Measurements from ENCODE around the gene SPATA1.
"Not testable (repeated sequence)": the region's sequence is repeated elsewhere in the genome, so short reads cannot be mapped to it uniquely, and the experiment has no call there.

Gene SPATA1

DNA sequence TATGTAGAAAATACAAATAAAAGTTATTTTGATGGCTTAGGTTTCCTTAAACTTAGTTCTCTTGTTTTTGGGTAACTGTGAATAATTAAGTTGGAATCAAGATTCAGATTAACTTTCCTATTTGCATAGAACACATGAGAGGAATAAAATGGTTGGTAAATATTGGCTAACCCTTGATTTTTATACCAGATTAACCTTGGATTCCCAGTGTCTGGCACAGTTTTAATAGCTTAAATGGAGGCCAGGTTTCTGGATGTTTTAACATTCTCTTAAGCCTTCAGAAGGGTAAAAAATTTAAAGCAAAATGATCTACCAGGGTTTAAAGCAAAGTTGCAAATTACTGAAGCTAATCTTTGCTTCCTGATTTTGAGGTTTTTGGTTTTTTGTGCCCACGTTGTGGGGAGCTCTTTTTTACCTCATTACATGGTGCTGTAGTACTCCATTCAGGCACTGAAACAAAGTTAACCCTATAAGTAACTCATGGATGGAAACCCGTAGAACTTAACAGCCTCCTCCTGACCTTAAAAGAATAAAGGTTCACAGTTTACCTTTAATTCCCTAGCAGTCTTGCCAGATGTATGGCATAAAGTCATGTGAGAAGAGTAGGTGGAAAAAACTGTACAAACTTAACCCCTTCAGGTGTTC lies 8.4 kb upstream of the SPATA1 start:
- in situ Hi-C loops (cut with MboI; ENCODE audit: low pct_unique_long_range_greater_than_20kb, low sequenced_read_pairs, unreplicated experiment) = no loop called here
- TF ChIP-seq, protein P1, sequence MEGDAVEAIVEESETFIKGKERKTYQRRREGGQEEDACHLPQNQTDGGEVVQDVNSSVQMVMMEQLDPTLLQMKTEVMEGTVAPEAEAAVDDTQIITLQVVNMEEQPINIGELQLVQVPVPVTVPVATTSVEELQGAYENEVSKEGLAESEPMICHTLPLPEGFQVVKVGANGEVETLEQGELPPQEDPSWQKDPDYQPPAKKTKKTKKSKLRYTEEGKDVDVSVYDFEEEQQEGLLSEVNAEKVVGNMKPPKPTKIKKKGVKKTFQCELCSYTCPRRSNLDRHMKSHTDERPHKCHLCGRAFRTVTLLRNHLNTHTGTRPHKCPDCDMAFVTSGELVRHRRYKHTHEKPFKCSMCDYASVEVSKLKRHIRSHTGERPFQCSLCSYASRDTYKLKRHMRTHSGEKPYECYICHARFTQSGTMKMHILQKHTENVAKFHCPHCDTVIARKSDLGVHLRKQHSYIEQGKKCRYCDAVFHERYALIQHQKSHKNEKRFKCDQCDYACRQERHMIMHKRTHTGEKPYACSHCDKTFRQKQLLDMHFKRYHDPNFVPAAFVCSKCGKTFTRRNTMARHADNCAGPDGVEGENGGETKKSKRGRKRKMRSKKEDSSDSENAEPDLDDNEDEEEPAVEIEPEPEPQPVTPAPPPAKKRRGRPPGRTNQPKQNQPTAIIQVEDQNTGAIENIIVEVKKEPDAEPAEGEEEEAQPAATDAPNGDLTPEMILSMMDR (IDR thresholded peaks at IDR 0.05; ENCODE audit: extremely low read depth, insufficient read depth, missing control alignments) = no peak
- DNase-seq (ENCODE audit: low spot score) = no peak

DNA sequence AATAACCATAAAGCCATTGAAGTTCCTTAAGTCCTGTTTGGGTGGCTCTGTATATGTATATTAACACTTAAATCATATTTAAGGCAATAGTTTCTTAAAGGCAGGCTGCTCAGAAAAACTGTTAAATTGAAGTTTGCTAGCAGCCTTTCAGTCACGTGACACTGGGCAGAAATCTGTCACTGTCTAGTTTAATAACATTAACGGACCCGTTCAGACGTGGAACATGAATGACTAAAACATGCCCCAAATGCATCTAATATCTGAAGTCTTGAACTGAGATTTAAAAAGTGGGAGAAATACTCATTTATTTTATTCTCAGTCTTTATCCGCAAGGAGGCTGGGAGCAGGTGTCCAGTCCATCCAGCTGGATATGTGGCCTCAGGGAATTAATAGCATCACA lies 3.3 kb upstream of the SPATA1 start:
- in situ Hi-C loops (cut with MboI; ENCODE audit: low pct_unique_long_range_greater_than_20kb, low sequenced_read_pairs, unreplicated experiment) = no loop called here
- no peak for DNase-seq (ENCODE audit: low spot score)
- TF ChIP-seq, protein P1 (IDR thresholded peaks at IDR 0.05; ENCODE audit: extremely low read depth, insufficient read depth, missing control alignments) = no peak

DNA sequence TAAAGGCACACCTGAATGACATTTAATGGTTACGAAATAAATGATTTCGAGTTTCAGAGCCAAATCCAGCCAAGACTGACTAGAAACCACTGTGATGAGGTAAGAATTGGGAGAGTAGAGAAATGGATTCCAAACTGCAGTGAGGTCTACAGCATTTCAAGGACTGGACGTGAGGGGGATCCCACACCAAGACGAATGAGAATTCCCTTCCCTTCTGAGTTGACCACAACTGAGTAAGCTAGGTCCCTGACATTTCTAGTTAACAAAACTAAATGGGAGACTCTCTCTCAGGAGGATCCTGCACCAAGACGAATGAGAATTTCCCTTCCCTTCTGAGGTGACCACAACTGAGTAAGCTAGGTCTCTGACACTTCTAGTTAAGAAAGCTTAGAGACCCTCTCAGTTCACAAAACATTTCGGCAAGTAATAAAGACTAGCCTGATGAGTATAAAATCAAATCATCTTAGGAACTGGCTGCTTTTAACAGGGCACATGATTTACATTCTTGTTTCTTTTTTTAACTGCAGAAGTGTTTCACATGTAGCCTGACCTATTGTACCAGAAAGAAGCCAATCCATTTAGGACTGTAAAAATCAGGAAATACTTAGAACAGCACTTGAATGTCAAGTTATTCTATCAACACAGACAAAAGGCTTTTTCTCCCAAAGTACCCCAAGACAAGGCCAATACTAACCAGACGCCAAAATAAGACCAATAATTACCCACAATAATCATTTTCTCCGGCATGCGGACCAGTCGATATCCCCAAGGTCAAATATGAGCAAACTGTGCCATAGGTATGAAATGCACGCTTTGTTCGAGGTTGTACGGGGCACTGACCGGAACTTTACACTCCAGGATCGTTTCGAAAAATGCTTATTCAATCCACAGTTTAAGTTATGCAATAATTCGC lies 1.4 kb upstream of the SPATA1 start:
- in situ Hi-C loops (cut with MboI; ENCODE audit: low pct_unique_long_range_greater_than_20kb, low sequenced_read_pairs, unreplicated experiment) = no loop called here
- TF ChIP-seq, protein P1 (IDR thresholded peaks at IDR 0.05; ENCODE audit: extremely low read depth, insufficient read depth, missing control alignments) = no peak
- DNase-seq (ENCODE audit: low spot score) = peak; percentile 14

DNA sequence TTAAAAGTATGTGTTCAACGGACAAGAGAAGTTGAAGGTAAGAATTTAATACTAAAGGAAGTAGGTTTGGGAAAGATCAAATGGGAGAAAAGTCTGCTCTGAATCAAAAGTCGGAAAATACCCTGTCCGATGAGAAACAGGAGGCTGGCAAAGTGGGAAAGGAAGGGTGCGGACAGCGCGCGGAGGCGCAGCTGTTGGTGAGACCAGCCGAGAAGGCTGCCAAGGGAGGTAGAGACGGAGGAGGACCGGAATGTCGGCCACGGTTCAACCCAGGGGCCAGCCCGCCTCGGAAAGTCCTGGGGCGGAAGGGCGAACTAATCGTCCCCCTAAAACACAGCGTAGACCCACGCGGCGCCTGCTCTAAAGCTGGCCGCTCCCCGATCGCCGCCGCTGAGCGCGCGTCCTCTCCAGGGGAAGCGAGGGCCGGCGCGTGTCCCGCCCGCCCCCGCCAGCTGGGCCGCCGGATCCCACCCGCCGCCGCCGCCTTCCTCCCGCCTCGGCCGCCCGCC lies 639 bp upstream of the SPATA1 start:
- TF ChIP-seq, protein P1 (IDR thresholded peaks at IDR 0.05; ENCODE audit: extremely low read depth, insufficient read depth, missing control alignments) = no peak
- in situ Hi-C loops (cut with MboI; ENCODE audit: low pct_unique_long_range_greater_than_20kb, low sequenced_read_pairs, unreplicated experiment) = no loop called here
- no peak for DNase-seq (ENCODE audit: low spot score)

DNA sequence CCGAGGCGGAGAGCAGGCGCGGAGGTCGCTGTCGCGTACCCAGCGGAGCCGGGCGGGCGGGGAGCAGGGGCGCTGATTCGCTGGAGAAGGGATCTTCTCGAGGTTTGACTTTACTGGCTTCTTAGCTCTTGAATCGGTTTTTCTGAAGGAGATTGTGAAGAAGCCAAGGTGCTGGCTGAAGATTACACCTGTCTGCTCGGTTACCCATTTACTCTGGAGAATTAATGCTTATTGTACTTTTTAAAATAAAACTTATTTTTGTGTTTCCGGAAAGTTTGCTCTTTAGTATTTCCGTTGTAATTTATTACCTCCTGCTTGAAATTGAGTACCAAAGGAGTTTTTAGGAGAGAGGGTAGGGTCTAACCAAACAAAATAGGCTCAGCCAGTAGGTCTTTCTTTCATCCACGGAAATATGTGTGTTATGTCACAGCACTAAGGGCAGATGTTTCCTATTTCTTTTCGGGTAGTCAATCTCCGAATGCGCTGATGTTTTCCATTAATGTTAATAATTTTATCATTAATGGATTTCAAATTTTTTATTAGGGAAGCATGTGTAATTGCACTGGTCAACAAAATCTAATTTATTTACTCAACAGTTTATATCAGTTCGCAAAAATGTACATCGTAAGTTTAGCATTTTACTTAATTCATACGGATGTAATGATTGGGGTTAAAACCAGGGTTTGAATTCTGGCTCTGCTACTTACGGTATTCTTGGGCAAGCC lies 705 bp downstream of the SPATA1 start:
- in situ Hi-C loops (cut with MboI; ENCODE audit: low pct_unique_long_range_greater_than_20kb, low sequenced_read_pairs, unreplicated experiment) = no loop called here
- DNase-seq (ENCODE audit: low spot score) = no peak
- TF ChIP-seq, protein P1 (IDR thresholded peaks at IDR 0.05; ENCODE audit: extremely low read depth, insufficient read depth, missing control alignments) = no peak

DNA sequence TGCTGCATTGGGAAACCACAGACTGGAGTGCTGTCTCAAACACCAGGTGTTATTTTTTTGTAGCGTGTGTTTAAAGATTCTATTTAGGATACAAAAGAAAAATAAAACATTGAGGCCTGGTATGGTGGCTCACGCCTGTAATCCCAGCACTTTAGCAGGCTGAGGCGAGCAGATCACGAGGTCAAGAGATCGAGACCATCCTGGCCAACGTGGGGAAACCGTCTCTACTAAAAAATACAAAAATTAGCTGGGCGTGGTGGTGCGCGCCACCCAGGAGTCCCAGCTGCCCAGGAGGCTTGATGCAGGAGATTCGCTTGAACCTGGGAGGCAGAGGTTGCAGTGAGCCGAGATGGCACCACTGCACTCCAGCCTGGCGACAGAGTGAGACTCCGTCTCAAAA lies 1.7 kb downstream of the SPATA1 start:
- in situ Hi-C loops (cut with MboI; ENCODE audit: low pct_unique_long_range_greater_than_20kb, low sequenced_read_pairs, unreplicated experiment); DNase-seq (ENCODE audit: low spot score): not testable (repeated sequence)
